HG03460 (cell line): ENCODE data around the gene PATE1.

Source experiments
- ATAC-seq: cut with Tn5 transposase; IDR thresholded peaks from one replicate; pipeline ENCODE4 v1.9.1; 2021; ENCODE audit not compliant: unreplicated experiment

Gene PATE1

DNA sequence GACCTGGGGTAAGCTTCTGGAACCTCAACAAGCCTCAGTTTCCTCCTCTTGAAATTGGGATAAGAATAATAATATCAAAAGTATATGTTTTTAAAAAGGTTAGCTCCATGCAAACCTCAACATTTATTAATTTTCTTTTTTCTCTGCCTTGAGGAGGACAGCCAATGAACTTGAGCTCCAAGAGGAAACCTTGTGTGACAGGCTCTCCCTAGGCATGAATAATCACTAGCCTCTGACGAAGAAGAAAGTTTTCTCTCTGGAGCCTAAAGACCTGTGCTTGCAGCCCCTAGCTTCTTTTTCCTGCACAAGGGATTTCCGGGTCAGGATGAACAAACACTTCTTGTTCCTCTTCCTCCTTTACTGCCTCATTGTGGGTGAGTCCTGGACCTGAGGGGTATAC, 41.7 kb downstream of the PATE1 start, which contains the start of gene PATE3:
Gene PATE3, plus strand, starts transcription at position 301 of the 400 bp plus-strand sequence. Its CDS starts 25 bp downstream, at position 326.
- ATAC-seq = no peak

DNA sequence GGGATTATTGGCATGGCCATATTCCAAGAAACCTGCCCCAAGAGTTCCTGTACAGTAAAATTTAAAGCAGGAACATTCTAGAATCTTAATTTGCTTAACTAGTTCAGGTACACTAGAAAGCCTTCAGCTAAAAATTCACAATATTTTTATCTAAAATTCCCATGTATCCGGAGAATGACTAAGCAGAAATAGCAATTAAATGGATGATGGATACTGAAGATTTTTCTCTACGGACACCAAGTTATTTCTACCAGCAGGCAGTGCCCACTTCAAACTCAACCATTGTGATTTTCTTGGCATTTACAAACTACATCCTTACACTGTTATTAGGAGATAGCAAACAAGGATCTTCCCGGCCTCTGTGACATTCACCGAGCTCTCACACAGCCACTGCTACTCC, 44.7 kb downstream of the PATE1 start:
- ATAC-seq = no peak

DNA sequence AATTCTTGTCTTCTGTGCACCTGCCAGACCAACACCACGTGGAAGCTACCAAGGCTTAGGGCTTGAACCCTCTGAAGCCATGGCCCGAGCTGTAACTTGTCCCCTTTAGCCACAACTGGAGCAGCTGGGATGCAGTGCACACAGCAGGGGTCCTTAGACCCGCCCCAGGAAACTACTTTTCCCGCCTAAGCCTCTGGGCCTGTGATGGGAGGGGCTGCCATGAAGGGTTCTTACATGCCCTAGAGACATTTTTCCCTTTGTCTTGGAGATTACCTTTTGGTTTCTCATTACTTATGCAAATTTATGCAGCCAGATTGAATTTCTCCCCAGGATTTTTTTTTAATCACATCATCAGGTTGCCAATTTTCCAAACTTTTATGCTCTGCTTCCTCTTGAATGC, 51.6 kb downstream of the PATE1 start:
- ATAC-seq = no peak
